A549 (cell line): ENCODE results near the gene HLA-C. TPM values are rescaled to one million over a fixed set of nuclear protein-coding genes. Genes with fewer than 3 reads are reported as not detected.

Experiments used
- ATAC-seq, 2 experiments: fragments of 200-7000 bp in 1 of 2; fragments of >200 bp in 1 of 2; cut with Nextera tagmentation in 1 of 2; cut with Tn5 transposase in 1 of 2; 3 replicates each; pipeline versions ENCODE4 v1.8.0 to v1.9.1; 2018 to 2020; ENCODE audit warnings: mild to moderate bottlenecking in 1 of 2, moderate library complexity in 1 of 2
- CTCF ChIA-PET: fragments of 300-600 bp; sonication (Branson Sonifier 250); formaldehyde crosslinking; extraction: SDS; loops from one replicate; lab custom pipeline; 2021; ENCODE audit warnings: antibody characterized with exemption, inconsistent platforms; lab: Yijun Ruan, JAX
- POLR2A ChIA-PET: fragments of 350-600 bp; formaldehyde crosslinking; extraction: SDS; loops from one replicate; lab custom pipeline; 2021; ENCODE audit warnings: antibody characterized with exemption, inconsistent platforms; lab: Yijun Ruan, JAX
- DNase-seq, 2 experiments: peaks; one replicate each; pipeline versions ENCODE4 v3.0.0 to v3.0.0-alpha.2; 2011 to 2016; ENCODE audit warnings: low read depth in 1 of 2, low spot score in 1 of 2
- FAIRE-seq: peaks from 2 replicates; lab custom pipeline; 2011; peaks lifted over from hg19 to GRCh38; lab: Jason Lieb, UNC
- H3K27ac ChIP-seq, 2 experiments: fragments of >200 bp; sonication (Bioruptor Twin); formaldehyde crosslinking; 3 replicates each; pipeline ENCODE4 v1.5.1; 2016 to 2017
- H3K4me1 ChIP-seq: fragments of >200 bp; sonication (Bioruptor Twin); formaldehyde crosslinking; 3 replicates; pipeline ENCODE4 v1.6.1; 2016
- H3K4me2 ChIP-seq: fragments of >200 bp; sonication (Bioruptor Twin); formaldehyde crosslinking; 3 replicates; pipeline ENCODE4 v1.6.1; 2016
- H3K4me3 ChIP-seq: fragments of >200 bp; sonication (Bioruptor Twin); formaldehyde crosslinking; 3 replicates; pipeline ENCODE4 v1.5.1; 2016
- H3K9me3 ChIP-seq: fragments of >200 bp; sonication (Bioruptor Twin); formaldehyde crosslinking; 3 replicates; pipeline ENCODE4 v1.6.1; 2016
- BHLHE40 ChIP-seq: IDR thresholded peaks from 2 replicates; pipeline ENCODE4 v1.6.1; 2012; ENCODE audit warnings: low read depth, low read length, inconsistent platforms
- CBX8 ChIP-seq: fragments of 200-600 bp; sonication (generic); IDR thresholded peaks from 2 replicates; pipeline ENCODE4 v1.6.1; 2016
- CEBPB ChIP-seq, 2 experiments: fragments of >200 bp in 1 of 2; sonication (Bioruptor Twin) in 1 of 2; formaldehyde crosslinking in 1 of 2; IDR thresholded peaks; 2 replicates each; pipeline ENCODE4 v1.6.1; 2012 to 2016
- CHD4 ChIP-seq: fragments of 200-600 bp; sonication (generic); IDR thresholded peaks from 2 replicates; pipeline ENCODE4 v1.6.1; 2016; ENCODE audit warnings: antibody characterized with exemption, mild to moderate bottlenecking, borderline replicate concordance
- CTCF ChIP-seq: fragments of >200 bp; sonication (Bioruptor Twin); formaldehyde crosslinking; IDR thresholded peaks from 3 replicates; pipeline ENCODE4 v1.5.1; 2016
- EHF ChIP-seq: fragments of 250-450 bp; sonication (Bioruptor Pico); IDR thresholded peaks from 2 replicates; pipeline ENCODE4 v1.5.0; 2020; ENCODE audit warnings: mild to moderate bottlenecking
- EHMT2 ChIP-seq: fragments of 200-600 bp; sonication (generic); IDR thresholded peaks from 2 replicates; pipeline ENCODE4 v1.6.1; 2016; ENCODE audit warnings: antibody characterized with exemption, low read depth, mild to moderate bottlenecking, moderate library complexity
- FOSB ChIP-seq: fragments of 250-450 bp; sonication (Bioruptor Pico); IDR thresholded peaks from 2 replicates; pipeline ENCODE4 v1.5.0; 2020; ENCODE audit warnings: mild to moderate bottlenecking, moderate library complexity
- GATA3 ChIP-seq: IDR thresholded peaks from 2 replicates; pipeline ENCODE4 v1.6.1; 2012; ENCODE audit warnings: borderline replicate concordance
- HES2 ChIP-seq: fragments of >200 bp; sonication (Bioruptor Twin); formaldehyde crosslinking; IDR thresholded peaks from 2 replicates; pipeline ENCODE4 v1.6.1; 2016
- HEYL ChIP-seq: fragments of 250-450 bp; sonication (Bioruptor Pico); IDR thresholded peaks from 2 replicates; pipeline ENCODE4 v1.8.0; 2021; ENCODE audit warnings: mild to moderate bottlenecking, moderate library complexity
- NR3C1 ChIP-seq: fragments of >200 bp; sonication (Bioruptor Twin); formaldehyde crosslinking; IDR thresholded peaks from 3 replicates; pipeline ENCODE4 v1.6.1; 2017
- POLR2AphosphoS2 ChIP-seq: conservative IDR thresholded peaks from 2 replicates; pipeline ENCODE4 v1.6.1; 2012; ENCODE audit warnings: low read length, improper control_type of control experiment, inconsistent platforms
- RARB ChIP-seq: fragments of 250-450 bp; sonication (Bioruptor Pico); IDR thresholded peaks from 2 replicates; pipeline ENCODE4 v1.8.0; 2021; ENCODE audit warnings: mild to moderate bottlenecking, moderate library complexity
- RCOR1 ChIP-seq: fragments of 150-350 bp; IDR thresholded peaks from 2 replicates; pipeline ENCODE4 v1.6.1; 2014; ENCODE audit warnings: antibody characterized with exemption, low read length, low read depth
- RFX5 ChIP-seq: fragments of 450-650 bp; IDR thresholded peaks from 2 replicates; pipeline ENCODE4 v1.7.1; 2014; ENCODE audit warnings: antibody characterized with exemption, mild to moderate bottlenecking, moderate library complexity
- RNF2 ChIP-seq: fragments of 200-600 bp; sonication (generic); IDR thresholded peaks from 2 replicates; pipeline ENCODE4 v1.6.1; 2016; ENCODE audit warnings: low read depth, mild to moderate bottlenecking, antibody characterized with exemption, moderate library complexity, borderline replicate concordance
- TP53 ChIP-seq: fragments of 250-450 bp; sonication (Bioruptor Pico); IDR thresholded peaks from 2 replicates; pipeline ENCODE4 v1.5.0; 2021; ENCODE audit warnings: mild to moderate bottlenecking, moderate library complexity
- ZC3H11A ChIP-seq: fragments of 450-650 bp; IDR thresholded peaks from 2 replicates; pipeline ENCODE4 v1.6.1; 2014; ENCODE audit warnings: antibody characterized with exemption, mild to moderate bottlenecking
- ZFP36 ChIP-seq: fragments of 450-650 bp; IDR thresholded peaks from 2 replicates; pipeline ENCODE4 v1.6.1; 2014; ENCODE audit warnings: borderline replicate concordance; ENCODE audit not compliant: partially characterized antibody
- WGBS: methylation state at CpG from one replicate; pipeline ENCODE4 v1.1.6; 2017; ENCODE audit errors: missing lambda C conversion rate; 5-methylcytosine and 5-hydroxymethylcytosine counted together
- polyA plus RNA-seq, 4 experiments: library from polyadenylated mRNA; depleted of rRNA in 3 of 4; stranded (reverse); fragments of >200 nt; fragmentation: RNase III in 1 of 4; extraction: RNeasy Plus Mini Kit Qiagen cat#74134 plus additional on column Dnase treatment in 1 of 4; gene quantifications; 2 replicates in 3 of 4; 3 replicates in 1 of 4; pipeline ENCODE4 v1.2.3, GENCODE V29; 2011 to 2017
- TF ChIP-seq, protein P1 (sequence below): fragments of 200-600 bp; sonication (generic); IDR thresholded peaks from 2 replicates; pipeline ENCODE4 v1.6.1; 2016; ENCODE audit warnings: antibody characterized with exemption, mild to moderate bottlenecking, moderate library complexity

The HLA-C gene
- polyA plus RNA-seq, 2 of the 4 experiments (the other 2 are of a cell fraction) = 22.6 to 40.9 TPM

GRCh38 chr6:31249184-31249583, 22.7 kb downstream of the HLA-C start:
- POLR2A ChIA-PET = no interaction called here
- CTCF ChIA-PET = no interaction called here
- TF ChIP-seq EHF (CRISPR knock-in tag) = no peak
- no peak for TF ChIP-seq GATA3
- TF ChIP-seq CTCF = no peak
- no peak for TF ChIP-seq CHD4
- TF ChIP-seq RFX5 = no peak
- no peak for TF ChIP-seq ZC3H11A
- TF ChIP-seq POLR2AphosphoS2 = no peak
- TF ChIP-seq HES2 = no peak
- no peak for TF ChIP-seq TP53 (CRISPR knock-in tag)
- TF ChIP-seq HEYL = no peak
- no peak for TF ChIP-seq CBX8
- TF ChIP-seq, all 56 proteins: peak for 0
- no peak for ATAC-seq
- Histone ChIP-seq H3K4me2 (no peak overlapping the region), H3K4me3 (no peak overlapping the region), H3K4me1 (peaks cover 5% of the 10 kb centered on the region; the same call in 2 of the 3 replicates), H3K9me3 (0 out of 3 replicates have a peak, but pooled peaks cover 3% of the 10 kb centered on the region), H3K27ac (no peak overlapping the region)
- FAIRE-seq = no peak
- WGBS = 14% methylated on average over 2 of the region's 2 CpGs
- no peak for DNase-seq

DNA sequence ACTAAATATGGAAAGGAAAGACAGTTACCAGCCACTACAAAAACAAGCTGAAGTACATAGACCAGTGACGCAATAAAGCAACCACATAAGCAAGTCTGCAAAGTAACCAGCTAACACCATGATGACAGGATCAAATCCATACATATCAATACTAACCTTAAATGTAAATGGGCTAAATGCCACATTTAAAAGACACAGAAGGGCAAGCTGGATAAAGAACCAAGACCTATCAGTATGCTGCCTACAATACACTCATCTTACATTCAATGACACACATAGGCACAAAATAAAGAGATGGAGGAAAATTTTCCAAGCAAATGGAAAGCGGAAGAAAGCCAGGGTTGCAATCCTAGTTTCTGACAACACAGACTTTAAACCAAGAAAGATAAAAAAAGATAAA, 24.1 kb downstream of the HLA-C start:
- no peak overlapping the region for H3K27ac ChIP-seq
- H3K4me2 ChIP-seq = no peak overlapping the region
- CTCF ChIA-PET = no interaction called here
- FAIRE-seq = no peak
- 0 out of 3 replicates have a peak, but pooled peaks cover 3% of the 10 kb centered on the region for H3K9me3 ChIP-seq
- DNase-seq = no peak
- TF ChIP-seq, protein P1, sequence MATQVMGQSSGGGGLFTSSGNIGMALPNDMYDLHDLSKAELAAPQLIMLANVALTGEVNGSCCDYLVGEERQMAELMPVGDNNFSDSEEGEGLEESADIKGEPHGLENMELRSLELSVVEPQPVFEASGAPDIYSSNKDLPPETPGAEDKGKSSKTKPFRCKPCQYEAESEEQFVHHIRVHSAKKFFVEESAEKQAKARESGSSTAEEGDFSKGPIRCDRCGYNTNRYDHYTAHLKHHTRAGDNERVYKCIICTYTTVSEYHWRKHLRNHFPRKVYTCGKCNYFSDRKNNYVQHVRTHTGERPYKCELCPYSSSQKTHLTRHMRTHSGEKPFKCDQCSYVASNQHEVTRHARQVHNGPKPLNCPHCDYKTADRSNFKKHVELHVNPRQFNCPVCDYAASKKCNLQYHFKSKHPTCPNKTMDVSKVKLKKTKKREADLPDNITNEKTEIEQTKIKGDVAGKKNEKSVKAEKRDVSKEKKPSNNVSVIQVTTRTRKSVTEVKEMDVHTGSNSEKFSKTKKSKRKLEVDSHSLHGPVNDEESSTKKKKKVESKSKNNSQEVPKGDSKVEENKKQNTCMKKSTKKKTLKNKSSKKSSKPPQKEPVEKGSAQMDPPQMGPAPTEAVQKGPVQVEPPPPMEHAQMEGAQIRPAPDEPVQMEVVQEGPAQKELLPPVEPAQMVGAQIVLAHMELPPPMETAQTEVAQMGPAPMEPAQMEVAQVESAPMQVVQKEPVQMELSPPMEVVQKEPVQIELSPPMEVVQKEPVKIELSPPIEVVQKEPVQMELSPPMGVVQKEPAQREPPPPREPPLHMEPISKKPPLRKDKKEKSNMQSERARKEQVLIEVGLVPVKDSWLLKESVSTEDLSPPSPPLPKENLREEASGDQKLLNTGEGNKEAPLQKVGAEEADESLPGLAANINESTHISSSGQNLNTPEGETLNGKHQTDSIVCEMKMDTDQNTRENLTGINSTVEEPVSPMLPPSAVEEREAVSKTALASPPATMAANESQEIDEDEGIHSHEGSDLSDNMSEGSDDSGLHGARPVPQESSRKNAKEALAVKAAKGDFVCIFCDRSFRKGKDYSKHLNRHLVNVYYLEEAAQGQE = no peak
- no peak for TF ChIP-seq ZFP36
- TF ChIP-seq NR3C1 = no peak
- no peak for TF ChIP-seq GATA3
- no peak for TF ChIP-seq POLR2AphosphoS2
- TF ChIP-seq RNF2 = no peak
- no peak for TF ChIP-seq CBX8
- no peak for TF ChIP-seq BHLHE40
- TF ChIP-seq RARB (CRISPR knock-in tag) = no peak
- TF ChIP-seq HEYL = no peak
- no peak for TF ChIP-seq RCOR1
- no peak for TF ChIP-seq FOSB (CRISPR knock-in tag)
- no peak for TF ChIP-seq CEBPB (IDR thresholded peaks at IDR 0.05)
- TF ChIP-seq EHMT2 = no peak
- TF ChIP-seq CTCF = no peak
- H3K4me1 ChIP-seq = peaks cover 5% of the 10 kb centered on the region; the same call in 2 of the 3 replicates
- ATAC-seq = no peak
- H3K4me3 ChIP-seq = no peak overlapping the region
- POLR2A ChIA-PET = no interaction called here
- WGBS = 90% methylated on average over 2 of the region's 2 CpGs
